HG03442 (cell line): ENCODE data around the gene MISP.
"Not testable (repeated sequence)": the region's sequence is repeated elsewhere in the genome, so short reads cannot be mapped to it uniquely, and the experiment has no call there.

Source experiments
- ATAC-seq: cut with Tn5 transposase; IDR thresholded peaks from one replicate; pipeline ENCODE4 v1.9.1; 2021; ENCODE audit warnings: mild to moderate bottlenecking, moderate library complexity; ENCODE audit not compliant: unreplicated experiment

Gene MISP

DNA sequence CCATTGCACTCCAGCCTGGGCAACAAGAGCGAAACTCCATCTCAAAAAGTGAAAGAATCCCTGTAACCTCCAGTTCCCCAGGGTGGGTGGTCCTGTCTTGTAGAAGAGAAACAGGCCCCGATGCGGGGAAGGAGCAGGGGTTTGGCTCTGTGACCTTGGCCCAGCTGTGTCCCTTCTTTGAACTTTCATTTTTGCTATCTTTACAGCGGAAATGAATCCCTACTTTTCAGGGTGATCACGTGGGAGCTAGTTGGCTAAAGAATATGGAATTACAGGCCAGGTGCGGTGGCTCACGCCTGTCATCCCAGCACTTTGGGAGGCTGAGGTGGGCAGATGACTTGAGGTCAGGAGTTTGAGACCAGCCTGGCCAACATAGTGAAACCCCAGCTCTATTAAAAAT is 5.8 kb upstream of the MISP start:
- ATAC-seq, result not testable (repeated sequence)

DNA sequence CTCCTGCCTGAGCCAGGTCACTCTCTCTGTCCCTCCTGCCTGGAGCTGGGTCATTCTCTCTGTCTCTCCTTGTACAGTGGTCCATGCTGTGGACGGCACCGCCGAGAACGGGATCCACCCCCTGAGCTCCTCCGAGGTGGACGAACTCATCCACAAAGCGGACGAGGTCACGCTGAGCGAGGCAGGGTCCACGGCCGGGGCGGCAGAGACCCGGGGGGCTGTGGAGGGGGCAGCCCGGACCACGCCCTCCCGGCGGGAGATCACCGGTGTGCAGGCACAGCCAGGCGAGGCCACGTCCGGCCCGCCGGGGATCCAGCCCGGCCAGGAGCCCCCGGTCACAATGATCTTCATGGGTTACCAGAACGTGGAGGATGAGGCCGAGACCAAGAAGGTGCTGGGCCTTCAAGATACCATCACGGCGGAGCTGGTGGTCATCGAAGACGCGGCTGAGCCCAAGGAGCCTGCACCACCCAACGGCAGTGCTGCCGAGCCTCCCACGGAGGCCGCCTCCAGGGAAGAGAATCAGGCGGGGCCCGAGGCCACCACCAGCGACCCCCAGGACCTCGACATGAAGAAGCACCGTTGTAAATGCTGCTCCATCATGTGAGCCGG is 4.6 kb upstream of the MISP start:
- no peak for ATAC-seq

DNA sequence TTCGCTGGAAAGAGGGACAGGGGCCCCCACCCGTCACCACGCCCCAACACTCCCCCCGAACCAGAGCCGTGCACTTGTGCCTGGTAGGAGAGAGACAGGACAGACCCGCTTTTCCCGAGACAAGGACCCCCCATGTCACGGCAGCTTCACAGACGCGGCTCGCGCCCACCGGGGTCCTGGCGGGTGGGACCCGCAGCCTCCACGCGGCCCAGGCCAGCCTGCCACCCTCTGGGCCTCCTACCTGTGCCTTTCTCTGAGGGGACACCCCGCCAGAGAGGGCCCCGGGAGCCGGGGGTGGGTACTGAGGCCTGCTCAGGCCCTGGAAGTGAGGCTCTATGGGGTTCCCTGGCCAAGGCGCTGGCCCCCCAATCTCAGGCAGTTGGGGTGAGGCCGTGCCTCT is 4.0 kb upstream of the MISP start:
- ATAC-seq, result no peak

DNA sequence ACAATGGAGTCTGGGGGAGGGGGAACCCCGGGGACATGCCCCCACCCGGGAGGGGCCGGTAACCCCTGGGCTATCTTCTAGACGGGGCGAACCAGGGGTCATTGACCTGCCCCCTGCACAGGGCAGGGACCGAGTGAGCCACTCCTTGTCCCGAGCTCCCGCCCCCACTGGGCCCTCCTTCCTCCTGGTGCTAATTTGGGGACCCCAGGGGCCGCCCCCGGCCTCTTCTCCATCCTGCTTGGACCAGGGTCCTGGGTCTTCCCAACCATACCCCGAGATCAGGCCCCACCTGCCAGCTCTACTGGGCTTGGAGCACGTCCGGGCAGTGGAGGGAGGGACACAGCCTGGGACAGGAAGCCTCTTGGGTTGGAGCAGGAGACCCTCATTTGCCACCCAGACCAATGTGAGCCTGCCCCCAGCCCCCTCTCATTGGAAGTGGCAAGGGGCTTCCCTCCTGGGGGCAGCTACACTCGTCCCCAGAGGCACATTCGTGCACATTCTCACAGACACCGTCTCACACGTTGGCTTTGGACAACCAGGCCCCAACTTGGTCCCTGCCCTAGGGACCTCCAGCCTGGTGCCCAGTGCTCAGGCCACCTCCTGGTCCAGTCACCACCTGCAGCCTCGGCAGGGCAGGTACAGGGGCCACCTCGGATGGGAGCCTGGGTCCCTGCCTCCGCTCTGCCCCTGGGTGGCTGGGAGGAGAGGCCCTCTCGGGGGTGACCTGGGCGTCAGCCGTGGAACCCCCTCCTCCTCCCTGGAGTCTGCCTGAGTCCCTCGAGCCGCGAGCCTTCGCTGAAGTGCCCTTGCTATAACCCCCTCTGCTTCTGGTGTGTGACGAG is 3.3 kb upstream of the MISP start:
- ATAC-seq, result no peak

DNA sequence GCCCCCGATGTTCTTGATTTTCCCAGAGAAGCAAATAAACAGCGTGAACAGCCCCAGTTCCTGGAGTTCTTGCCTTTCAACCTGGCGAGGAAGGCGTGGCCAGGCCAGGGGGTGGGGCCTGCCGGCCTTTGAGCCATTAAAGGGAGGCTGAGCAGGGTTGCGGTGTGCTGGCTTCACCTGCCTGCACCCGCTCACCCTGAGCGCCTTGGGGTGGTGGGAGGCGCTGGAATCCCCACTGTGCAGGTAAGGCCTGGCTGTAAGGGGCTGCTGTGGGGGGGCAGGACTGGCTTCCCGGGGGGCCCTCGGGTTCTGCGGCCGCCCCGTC is 2.7 kb upstream of the MISP start:
- no peak for ATAC-seq

DNA sequence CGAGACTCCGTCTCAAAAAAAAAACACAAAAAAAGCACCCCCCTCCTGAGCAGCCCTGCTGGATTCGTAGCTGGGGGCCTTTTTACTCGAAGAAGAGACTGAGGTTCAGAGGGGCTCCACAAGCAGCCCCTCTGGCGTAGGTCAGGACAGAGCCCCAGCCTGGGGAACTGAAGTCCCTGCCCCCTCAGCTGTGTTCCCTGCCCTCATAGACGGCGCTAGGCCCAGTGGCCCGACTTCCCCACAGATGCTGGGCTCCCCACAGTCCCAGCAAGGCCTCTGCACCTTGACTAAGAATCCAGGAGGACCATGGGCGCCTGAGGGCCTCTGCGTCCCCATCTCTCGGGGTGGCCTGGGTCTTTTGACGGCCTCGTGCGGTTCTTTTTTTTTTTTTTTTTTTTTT is 1.1 kb upstream of the MISP start:
- no peak for ATAC-seq

DNA sequence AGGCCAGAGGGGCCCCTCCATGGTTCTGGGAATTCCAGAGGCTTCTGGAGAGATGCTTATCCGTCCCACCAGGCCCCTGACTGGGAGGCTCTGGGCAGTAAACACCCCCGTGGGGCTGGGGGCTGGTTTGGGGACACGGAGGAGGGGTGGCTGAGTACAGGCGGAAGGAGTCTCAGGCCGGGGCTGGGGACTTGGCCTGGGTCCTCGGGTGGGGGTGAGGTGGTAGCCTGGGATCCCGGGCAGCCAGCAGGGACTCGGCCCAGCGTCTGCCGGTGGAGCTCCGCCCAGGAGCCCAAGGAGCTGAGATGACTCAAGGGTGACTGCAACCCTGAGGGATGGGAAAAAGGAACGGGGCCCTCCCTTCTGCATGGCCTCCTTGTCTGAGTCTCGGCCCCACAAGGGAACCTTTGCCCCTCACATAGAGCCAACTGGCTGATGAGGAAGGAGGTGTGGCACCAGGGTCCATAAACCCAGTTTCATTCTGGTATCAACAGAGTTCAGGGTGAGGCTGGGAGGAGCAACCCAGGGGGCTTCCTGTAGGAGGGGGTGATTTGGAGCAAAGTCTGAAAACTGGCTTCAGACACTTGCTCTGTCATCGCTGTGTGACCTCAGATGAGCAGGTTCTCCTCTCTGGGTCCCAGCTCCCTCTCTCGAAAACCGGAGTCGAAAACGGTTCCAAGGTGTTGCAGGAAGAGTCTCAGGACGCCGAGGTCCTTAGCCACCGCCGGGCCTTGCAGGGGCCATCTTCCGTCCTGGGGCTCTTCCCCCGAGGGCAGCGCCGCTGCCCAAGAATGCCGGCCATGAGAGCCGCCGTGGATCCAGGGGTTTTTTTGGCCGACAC is 809 bp downstream of the MISP start:
- no peak for ATAC-seq

DNA sequence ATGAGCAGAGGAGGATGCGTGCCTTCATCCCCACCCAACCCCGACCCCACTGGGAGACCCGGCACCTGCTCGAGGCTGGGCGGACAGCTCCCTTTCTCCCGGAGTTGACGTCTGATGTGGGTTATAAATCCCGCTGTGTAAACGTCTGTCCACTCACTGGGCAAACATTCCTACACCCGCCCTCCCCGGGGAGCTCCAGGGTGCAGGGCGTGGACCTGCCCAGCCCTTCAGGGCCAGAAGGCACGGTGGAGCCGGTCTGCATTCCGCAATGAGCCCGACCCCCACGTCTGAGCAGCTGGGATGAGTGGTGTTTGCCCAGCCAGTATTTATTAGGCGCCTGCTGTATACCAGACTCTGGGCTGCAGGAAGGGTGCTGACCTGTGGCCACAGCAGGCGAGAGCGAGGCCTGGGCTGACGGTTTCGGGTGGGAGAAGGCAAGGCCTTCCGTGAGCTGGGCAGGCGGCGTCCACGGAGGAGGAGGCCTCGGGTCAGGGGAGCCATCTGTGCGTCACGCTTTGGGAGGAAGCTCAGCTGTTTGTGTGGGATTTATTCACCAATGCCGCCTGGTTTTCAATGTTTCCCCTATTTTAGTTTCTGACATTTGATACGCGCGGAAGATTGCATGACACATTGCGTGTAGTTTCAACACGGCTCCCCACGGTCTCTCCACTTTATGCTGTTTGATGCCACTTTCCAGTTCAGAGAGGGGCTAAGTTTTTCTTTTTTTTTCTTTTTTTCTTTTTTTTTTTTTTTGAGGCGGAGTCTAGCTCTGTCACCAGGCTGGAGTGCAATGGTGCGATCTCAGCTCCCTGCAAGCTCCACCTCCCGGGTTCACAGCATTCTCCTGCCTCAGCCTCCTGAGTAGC is 2.0 kb downstream of the MISP start:
- ATAC-seq, result no peak

DNA sequence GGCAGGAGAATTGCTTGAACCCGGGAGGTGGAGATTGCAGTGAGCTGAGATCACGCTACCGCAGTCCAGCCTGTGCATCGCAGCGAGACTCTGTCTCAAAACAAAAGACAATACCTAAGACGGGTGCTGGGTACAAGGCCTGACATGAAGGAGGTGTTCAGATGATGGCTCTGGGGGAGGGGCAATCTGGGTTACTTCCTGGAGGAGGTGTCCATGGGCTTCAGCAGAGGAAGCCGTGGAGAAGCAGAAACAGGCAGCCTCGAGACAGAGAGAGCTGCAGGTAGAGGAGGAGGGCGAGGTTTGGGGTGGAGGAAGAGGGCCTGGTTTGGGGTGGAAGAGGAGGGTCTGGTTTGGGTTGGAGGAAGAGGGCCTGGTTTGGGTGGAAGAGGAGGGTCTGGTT is 3.6 kb downstream of the MISP start:
- ATAC-seq, result no peak

DNA sequence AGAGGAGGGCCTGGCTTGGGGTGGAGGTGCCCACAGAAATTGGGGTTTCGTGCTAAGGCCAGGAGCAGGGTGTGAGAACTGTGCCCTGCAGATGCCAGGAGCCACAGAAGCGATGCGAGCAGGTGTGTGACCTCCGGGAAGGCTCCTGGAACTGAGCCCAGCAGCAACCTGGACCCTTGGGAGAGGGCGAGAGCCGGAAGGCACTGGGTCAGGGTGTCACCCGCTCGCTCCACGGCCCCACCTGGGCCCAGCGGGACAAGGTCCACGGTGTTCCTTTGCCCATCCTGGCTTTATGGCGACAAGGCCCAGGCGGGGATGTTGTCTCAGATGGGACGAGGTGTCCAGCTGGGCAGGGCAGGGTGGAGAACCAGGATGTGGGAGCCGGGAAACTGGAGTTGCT is 4.2 kb downstream of the MISP start:
- ATAC-seq, result no peak

DNA sequence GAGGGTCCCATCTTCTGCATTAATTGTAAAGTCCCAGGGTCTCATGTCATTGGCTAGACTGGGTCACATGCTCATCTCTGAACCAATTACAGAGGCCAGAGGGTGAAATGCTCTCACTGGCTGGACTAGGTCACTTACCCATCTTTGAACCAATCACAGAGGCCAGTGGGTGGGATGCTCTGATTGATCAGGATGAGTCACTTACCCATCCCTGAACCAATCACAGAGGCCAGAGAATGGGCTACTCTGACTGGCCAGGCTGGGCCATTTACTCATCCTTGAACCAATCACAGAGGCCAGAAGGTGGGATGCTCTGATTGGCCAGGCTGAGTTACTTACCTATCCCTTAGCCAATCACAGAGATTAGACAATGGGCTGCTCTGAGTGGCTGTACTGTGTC is 5.3 kb downstream of the MISP start:
- ATAC-seq, result no peak

DNA sequence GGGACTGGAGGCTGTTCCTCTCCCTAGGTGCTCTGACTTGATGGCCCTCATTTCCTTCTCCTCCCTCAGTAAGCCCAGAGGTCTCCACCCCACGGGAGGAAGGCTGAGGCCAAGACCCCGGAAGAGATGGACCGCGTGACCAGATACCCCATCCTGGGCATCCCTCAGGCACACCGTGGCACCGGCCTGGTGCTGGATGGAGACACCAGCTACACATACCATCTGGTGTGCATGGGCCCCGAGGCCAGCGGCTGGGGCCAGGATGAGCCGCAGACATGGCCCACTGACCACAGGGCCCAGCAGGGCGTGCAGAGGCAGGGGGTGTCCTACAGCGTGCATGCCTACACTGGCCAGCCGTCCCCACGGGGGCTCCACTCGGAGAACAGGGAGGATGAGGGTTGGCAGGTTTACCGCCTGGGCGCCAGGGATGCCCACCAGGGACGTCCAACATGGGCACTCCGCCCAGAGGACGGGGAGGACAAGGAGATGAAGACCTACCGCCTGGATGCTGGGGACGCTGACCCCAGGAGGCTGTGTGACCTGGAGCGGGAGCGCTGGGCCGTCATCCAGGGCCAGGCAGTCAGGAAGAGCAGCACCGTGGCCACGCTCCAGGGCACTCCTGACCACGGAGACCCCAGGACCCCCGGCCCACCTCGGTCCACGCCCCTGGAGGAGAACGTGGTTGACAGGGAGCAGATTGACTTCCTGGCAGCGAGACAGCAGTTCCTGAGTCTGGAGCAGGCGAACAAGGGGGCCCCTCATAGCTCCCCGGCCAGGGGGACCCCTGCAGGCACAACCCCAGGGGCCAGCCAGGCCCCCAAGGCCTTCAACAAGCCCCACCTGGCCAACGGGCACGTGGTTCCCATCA is 6.1 kb downstream of the MISP start:
- ATAC-seq, result no peak

DNA sequence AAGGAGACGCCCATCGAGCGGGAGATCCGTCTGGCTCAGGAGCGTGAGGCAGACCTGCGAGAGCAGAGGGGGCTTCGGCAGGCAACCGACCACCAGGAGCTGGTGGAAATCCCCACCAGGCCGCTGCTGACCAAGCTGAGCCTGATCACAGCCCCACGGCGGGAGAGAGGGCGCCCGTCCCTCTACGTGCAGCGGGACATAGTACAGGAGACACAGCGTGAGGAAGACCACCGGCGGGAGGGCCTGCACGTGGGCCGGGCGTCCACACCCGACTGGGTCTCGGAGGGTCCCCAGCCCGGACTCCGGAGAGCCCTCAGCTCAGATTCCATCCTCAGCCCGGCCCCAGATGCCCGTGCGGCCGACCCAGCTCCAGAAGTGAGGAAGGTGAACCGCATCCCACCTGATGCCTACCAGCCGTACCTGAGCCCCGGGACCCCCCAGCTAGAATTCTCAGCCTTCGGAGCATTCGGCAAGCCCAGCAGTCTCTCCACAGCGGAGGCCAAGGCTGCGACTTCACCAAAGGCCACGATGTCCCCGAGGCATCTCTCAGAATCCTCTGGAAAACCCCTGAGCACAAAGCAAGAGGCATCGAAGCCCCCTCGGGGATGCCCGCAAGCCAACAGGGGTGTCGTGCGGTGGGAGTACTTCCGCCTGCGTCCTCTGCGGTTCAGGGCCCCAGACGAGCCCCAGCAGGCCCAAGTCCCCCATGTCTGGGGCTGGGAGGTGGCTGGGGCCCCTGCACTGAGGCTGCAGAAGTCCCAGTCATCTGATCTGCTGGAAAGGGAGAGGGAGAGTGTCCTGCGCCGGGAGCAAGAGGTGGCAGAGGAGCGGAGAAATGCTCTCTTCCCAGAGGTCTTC is 7.1 kb downstream of the MISP start:
- ATAC-seq, result no peak

DNA sequence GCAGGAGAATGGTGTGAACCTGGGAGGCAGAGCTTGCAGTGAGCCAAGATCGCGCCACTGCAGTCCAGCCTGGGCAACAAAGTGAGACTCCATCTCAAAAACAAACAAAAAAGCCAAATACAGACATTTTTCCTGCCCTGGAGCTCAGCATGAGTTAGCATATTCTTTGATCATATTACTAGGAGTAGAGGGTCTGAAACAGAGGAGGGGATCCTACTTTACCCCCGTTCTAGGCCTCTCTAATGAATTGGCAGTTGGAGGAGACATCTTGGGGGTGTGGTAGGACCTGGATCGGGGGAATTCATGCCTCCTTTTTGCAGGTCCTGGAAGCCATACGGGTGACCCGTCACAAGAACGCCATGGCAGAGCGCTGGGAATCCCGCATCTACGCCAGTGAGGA is 12.3 kb downstream of the MISP start:
- no peak for ATAC-seq

DNA sequence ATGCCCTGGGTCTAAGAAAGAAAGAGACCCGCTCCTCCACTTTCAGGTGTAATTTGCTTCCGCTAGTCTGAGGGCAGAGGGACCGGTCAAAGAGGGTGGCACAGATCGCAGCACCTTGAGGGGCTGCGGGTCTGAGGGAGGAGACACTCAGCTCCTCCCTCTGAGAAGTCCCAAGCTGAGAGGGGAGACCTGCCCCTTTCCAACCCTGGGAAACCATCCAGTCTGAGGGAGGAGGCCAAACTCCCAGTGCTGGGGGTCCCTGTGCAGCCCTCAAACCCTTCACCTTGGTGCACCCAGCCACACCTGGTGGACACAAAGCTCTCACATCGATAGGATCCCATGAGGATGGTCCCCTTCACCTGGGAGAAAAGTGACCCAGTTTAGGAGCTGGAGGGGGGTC is 13.0 kb downstream of the MISP start:
- no peak for ATAC-seq

DNA sequence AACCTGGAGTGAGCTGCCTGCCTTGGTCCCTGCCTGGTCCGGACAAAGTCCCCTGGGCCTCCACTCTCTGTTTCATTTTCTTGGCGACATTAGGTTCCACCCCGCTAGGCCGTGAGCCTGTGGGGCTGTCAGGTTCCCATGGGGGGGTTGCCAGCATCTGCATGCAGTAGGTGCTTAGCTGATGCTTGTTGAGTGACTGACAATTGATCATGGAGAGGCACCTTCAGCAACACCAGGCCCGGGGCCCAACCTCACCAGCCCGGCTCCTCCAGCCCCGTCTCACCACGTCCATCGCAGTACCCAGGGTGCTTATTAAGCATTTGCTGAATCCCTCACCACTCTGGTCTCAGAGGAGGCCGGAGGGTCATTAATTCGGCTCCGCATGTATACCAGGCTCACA is 13.4 kb downstream of the MISP start:
- ATAC-seq, result no peak

DNA sequence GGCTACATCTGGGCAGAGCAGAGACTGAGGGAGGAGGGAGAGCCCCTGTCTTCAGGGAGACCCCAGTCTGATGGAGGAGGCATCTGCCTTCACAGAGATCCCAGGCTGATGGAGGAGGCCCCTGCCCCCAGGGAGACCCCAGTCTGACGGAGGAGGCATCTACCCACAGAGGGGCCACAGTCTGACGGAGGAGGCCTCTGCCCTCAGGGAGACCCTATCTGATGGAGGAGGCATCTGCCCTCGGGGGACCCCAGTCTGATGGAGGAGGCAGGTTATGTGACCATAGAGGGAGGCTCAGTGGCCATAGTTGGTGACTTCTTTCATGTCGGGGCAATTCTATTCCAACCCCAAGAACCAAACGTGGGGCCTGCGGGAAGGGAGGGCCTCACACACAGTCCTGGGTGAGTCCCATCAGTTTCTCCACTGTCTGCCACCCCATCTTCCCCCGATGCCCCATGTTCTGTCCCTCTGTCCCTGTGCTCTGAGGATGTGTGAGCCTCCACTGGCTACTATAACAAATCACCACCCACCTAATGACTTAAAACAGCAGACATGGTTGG is 14.3 kb downstream of the MISP start:
- no peak for ATAC-seq

DNA sequence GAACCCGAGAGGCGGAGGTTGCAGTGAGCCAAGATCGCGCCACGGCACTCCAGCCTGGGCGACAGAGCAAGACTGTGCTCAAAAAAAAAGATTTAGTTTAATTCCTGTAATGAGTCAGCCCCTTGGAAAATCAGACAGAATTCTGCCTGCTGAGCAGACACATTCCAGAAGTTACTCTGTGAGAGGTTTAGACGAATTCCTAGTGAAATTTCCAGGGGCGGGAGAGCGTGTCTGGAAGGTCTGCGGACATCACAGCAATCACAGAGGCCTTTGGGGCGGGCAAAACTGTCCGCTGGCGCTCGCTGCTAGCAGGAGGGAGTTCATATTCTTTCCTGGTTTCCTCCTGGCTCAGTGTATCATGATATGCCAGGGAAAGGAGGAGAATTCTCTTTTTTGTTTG is 17.5 kb downstream of the MISP start:
- ATAC-seq, result no peak

DNA sequence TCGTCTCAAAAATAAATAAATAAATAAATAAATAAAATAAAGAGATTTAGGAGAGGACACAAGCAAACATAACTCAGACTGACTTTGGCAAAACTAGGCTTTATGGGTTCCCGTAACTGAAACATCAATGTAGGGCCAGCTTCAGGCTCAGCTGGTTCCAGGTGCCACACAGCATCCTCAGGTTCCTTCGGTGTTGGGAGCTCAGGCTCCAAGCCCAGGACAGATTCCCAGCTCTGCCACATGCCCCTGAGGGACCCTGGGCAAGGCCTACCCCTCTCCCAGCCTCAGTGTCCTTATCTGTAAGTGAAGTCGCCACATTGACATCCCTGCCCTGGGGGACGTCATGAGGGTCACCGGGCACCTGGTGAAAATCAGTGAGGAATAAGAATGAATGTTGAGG is 18.7 kb downstream of the MISP start:
- ATAC-seq, result no peak
